HEK293 (cell line): ENCODE results near the gene DMKN.
A peak's percentile ranks its signal among the peaks of the same experiment; 100 is the strongest.

Experiments used
- CTCF ChIA-PET: fragments of 350-600 bp; formaldehyde crosslinking; extraction: SDS; loops from one replicate; lab custom pipeline; 2021; ENCODE audit warnings: antibody characterized with exemption; lab: Yijun Ruan, JAX
- POLR2A ChIA-PET: fragments of 300-600 bp; formaldehyde crosslinking; extraction: SDS; loops from one replicate; lab custom pipeline; 2020; ENCODE audit warnings: antibody characterized with exemption, inconsistent platforms; lab: Yijun Ruan, JAX
- H3K27ac ChIP-seq: fragments of 200-500 bp; sonication (Bioruptor generic); 2 replicates; pipeline ENCODE4 v1.5.1; 2014; ENCODE audit warnings: low read depth, low read length, control low read depth, inconsistent platforms; ENCODE audit errors: extremely low read depth
- H3K36me3 ChIP-seq, 2 experiments: fragments of 200-500 bp in 1 of 2; sonication (Bioruptor generic) in 1 of 2; 1 replicate in 1 of 2; 2 replicates in 1 of 2; pipeline ENCODE4 v1.5.1; 2014 to 2017; ENCODE audit warnings: inconsistent platforms in 2 of 2, low read length in 2 of 2; ENCODE audit not compliant: control insufficient read depth in 2 of 2, insufficient read depth in 1 of 2
- H3K4me1 ChIP-seq: fragments of 200-500 bp; sonication (Bioruptor generic); 2 replicates; pipeline ENCODE4 v1.5.1; 2014; ENCODE audit warnings: mild to moderate bottlenecking, low read length, inconsistent platforms; ENCODE audit not compliant: control insufficient read depth, insufficient read depth
- H3K4me3 ChIP-seq: 2 replicates; pipeline ENCODE4 v1.5.1; 2011; ENCODE audit warnings: low read depth, mild to moderate bottlenecking, control low read depth, low read length, moderate library complexity
- H3K9me3 ChIP-seq: fragments of 200-500 bp; sonication (Bioruptor generic); 2 replicates; pipeline ENCODE4 v1.5.1; 2014; ENCODE audit warnings: low read depth, low read length, inconsistent platforms; ENCODE audit not compliant: control insufficient read depth, insufficient read depth
- CTCF ChIP-seq: fragments of 450-650 bp; formaldehyde crosslinking; IDR thresholded peaks from 2 replicates; pipeline ENCODE4 v1.5.1; 2016; ENCODE audit warnings: missing biosample characterization, missing genetic modification characterization
- GLIS1 ChIP-seq: fragments of 450-650 bp; formaldehyde crosslinking; IDR thresholded peaks from 2 replicates; pipeline ENCODE4 v1.5.1; 2016; ENCODE audit warnings: missing biosample characterization, missing genetic modification characterization
- HIC1 ChIP-seq: fragments of 450-650 bp; formaldehyde crosslinking; IDR thresholded peaks from 2 replicates; pipeline ENCODE4 v1.5.1; 2016; ENCODE audit warnings: missing biosample characterization, missing genetic modification characterization
- REPIN1 ChIP-seq: fragments of 450-650 bp; formaldehyde crosslinking; IDR thresholded peaks from 2 replicates; pipeline ENCODE4 v1.5.1; 2017; ENCODE audit warnings: missing biosample characterization, missing genetic modification characterization, low read depth
- SCRT2 ChIP-seq: fragments of 450-650 bp; formaldehyde crosslinking; IDR thresholded peaks from 2 replicates; pipeline ENCODE4 v1.5.1; 2016; ENCODE audit warnings: missing biosample characterization, missing genetic modification characterization
- YY1 ChIP-seq: fragments of 450-650 bp; formaldehyde crosslinking; IDR thresholded peaks from 2 replicates; pipeline ENCODE4 v1.5.1; 2018; ENCODE audit warnings: missing biosample characterization, missing genetic modification characterization
- ZBTB11 ChIP-seq: fragments of 450-650 bp; formaldehyde crosslinking; conservative IDR thresholded peaks from 2 replicates; pipeline ENCODE4 v1.5.1; 2016; ENCODE audit warnings: low read depth, missing biosample characterization, missing genetic modification characterization
- ZBTB17 ChIP-seq: fragments of 450-650 bp; formaldehyde crosslinking; IDR thresholded peaks from 2 replicates; pipeline ENCODE4 v1.5.1; 2016; ENCODE audit warnings: missing biosample characterization, missing genetic modification characterization
- ZBTB44 ChIP-seq: fragments of 450-650 bp; IDR thresholded peaks from 2 replicates; pipeline ENCODE4 v1.5.1; 2018; ENCODE audit warnings: missing biosample characterization, mild to moderate bottlenecking, missing genetic modification characterization
- ZFHX2 ChIP-seq: fragments of 450-650 bp; formaldehyde crosslinking; conservative IDR thresholded peaks from 2 replicates; pipeline ENCODE4 v1.5.1; 2016; ENCODE audit warnings: missing biosample characterization, missing genetic modification characterization
- ZNF157 ChIP-seq: fragments of 450-650 bp; formaldehyde crosslinking; IDR thresholded peaks from 2 replicates; pipeline ENCODE4 v1.5.1; 2016; ENCODE audit warnings: missing biosample characterization, missing genetic modification characterization
- ZNF214 ChIP-seq: fragments of 450-650 bp; formaldehyde crosslinking; IDR thresholded peaks from 2 replicates; pipeline ENCODE4 v1.5.1; 2017; ENCODE audit warnings: missing biosample characterization, mild to moderate bottlenecking, missing genetic modification characterization, borderline replicate concordance
- ZNF473 ChIP-seq: fragments of 450-650 bp; formaldehyde crosslinking; IDR thresholded peaks from 2 replicates; pipeline ENCODE4 v1.5.1; 2017; ENCODE audit warnings: missing biosample characterization, missing genetic modification characterization
- ZNF521 ChIP-seq: fragments of 450-650 bp; formaldehyde crosslinking; IDR thresholded peaks from 2 replicates; pipeline ENCODE4 v1.5.1; 2017; ENCODE audit warnings: missing biosample characterization, mild to moderate bottlenecking, missing genetic modification characterization
- ZNF555 ChIP-seq: fragments of 450-650 bp; formaldehyde crosslinking; conservative IDR thresholded peaks from 2 replicates; pipeline ENCODE4 v1.5.1; 2017; ENCODE audit warnings: missing biosample characterization, mild to moderate bottlenecking, missing genetic modification characterization, inconsistent platforms
- TF ChIP-seq, protein P1 (sequence below): fragments of 450-650 bp; formaldehyde crosslinking; IDR thresholded peaks from 2 replicates; pipeline ENCODE4 v1.5.1; 2016; ENCODE audit warnings: missing biosample characterization, missing genetic modification characterization
- TF ChIP-seq, protein P2 (sequence below): fragments of 450-650 bp; formaldehyde crosslinking; optimal IDR thresholded peaks from 2 replicates; pipeline ENCODE3; 2016; ENCODE audit warnings: missing biosample characterization, mild to moderate bottlenecking, missing genetic modification characterization

The DMKN gene

DNA sequence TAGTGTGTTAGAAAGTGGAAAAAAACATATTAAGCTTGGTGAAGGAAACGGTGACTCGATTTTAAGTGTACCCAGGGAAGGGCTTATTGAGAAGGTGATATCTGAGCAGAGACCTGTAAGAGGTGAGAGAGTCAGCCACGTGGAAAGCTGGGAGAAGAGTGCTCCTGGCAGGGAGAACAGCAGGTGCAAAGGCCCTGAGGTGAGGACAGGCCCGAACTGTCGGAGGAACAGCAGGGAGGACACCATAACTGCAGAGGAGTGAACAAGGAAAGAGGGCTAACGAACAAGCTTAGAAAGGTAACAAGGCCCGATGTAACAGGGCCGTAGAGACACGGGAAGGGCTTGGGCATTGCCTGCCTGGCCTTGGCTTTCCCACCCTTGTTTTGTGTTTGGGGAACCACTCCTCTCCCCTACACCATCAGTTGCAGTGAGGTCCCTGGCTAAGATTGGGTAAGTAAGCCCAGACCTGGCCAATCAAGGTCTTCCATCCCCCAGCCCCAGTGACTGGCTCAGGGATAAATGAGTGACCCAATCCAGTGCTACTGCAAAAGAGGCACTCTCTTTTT lies 42.7 kb upstream of the DMKN start (continued):
- no peak for TF ChIP-seq ZBTB11 (tag by site-specific recombination)
- no peak for TF ChIP-seq ZNF157 (tag by site-specific recombination)

DNA sequence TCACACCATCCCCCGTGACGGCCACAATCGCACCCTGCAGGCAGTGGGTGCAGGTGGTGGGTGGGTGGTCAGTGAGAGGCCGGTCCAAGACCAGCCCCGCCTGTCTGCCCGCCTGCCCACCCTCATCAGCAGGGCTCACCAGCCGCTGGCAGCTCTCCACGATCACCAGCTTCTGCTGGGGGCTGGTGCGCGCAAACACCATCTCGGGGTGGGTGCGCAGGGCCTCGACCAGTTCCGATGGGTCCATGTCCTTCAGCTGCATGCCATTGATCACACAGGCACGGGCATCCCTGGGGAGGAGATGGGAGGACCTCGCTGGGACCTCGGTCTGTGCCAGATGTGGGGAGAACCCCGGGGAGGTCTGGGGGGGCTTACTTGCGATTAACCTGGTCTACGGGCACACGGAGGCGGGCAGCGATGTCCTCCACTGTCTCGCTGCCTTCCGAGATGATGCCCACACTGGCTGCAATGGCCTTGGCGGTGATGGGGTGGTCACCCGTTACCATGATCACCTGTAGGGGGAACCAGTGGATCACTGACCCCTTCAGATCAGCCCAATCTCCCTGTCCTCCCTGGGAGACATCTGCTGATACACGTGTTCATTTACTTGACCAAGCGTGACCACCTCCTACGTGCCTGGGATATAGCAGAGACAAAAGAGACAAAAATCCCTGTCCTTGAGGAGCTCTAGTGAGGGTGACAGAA lies 42.0 kb upstream of the DMKN start:
- peaks cover 0 to 5% of the 10 kb centered on the region in 2 experiments; a peak in 1 of 3 replicates for H3K36me3 ChIP-seq
- POLR2A ChIA-PET: interaction anchor here (0.8 to 0.9 kb wide), 2 partner anchors 9 to 57 kb away, joined by 3 to 4 read pairs; partner anchors contain the start of gene HAUS5
- TF ChIP-seq ZNF214 (tag by site-specific recombination) (no peak), YY1 (tag by site-specific recombination) (no peak), ZNF521 (tag by site-specific recombination) (no peak), SCRT2 (tag by site-specific recombination) (no peak), REPIN1 (tag by site-specific recombination) (no peak), ZNF555 (no peak), CTCF (peak; percentile 88), HIC1 (tag by site-specific recombination) (no peak; the same call in 1 of the 2 replicates), ZFHX2 (tag by site-specific recombination) (0 out of 2 replicates have a peak, but pooled peaks have one; percentile 7), GLIS1 (tag by site-specific recombination) (peak; percentile 91), ZBTB17 (tag by site-specific recombination) (peak; percentile 47; the same call in 1 of the 2 replicates), ZNF473 (no peak), ZBTB44 (tag by site-specific recombination) (no peak)
- TF ChIP-seq, protein P1, sequence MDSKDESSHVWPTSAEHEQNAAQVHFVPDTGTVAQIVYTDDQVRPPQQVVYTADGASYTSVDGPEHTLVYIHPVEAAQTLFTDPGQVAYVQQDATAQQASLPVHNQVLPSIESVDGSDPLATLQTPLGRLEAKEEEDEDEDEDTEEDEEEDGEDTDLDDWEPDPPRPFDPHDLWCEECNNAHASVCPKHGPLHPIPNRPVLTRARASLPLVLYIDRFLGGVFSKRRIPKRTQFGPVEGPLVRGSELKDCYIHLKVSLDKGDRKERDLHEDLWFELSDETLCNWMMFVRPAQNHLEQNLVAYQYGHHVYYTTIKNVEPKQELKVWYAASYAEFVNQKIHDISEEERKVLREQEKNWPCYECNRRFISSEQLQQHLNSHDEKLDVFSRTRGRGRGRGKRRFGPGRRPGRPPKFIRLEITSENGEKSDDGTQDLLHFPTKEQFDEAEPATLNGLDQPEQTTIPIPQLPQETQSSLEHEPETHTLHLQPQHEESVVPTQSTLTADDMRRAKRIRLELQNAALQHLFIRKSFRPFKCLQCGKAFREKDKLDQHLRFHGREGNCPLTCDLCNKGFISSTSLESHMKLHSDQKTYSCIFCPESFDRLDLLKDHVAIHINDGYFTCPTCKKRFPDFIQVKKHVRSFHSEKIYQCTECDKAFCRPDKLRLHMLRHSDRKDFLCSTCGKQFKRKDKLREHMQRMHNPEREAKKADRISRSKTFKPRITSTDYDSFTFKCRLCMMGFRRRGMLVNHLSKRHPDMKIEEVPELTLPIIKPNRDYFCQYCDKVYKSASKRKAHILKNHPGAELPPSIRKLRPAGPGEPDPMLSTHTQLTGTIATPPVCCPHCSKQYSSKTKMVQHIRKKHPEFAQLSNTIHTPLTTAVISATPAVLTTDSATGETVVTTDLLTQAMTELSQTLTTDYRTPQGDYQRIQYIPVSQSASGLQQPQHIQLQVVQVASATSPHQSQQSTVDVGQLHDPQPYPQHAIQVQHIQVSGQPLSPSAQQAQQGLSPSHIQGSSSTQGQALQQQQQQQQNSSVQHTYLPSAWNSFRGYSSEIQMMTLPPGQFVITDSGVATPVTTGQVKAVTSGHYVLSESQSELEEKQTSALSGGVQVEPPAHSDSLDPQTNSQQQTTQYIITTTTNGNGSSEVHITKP: peak; percentile 58; the same call in 1 of the 2 replicates
- TF ChIP-seq, protein P2, sequence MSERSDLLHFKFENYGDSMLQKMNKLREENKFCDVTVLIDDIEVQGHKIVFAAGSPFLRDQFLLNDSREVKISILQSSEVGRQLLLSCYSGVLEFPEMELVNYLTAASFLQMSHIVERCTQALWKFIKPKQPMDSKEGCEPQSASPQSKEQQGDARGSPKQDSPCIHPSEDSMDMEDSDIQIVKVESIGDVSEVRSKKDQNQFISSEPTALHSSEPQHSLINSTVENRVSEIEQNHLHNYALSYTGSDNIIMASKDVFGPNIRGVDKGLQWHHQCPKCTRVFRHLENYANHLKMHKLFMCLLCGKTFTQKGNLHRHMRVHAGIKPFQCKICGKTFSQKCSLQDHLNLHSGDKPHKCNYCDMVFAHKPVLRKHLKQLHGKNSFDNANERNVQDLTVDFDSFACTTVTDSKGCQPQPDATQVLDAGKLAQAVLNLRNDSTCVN (tag by site-specific recombination): no peak
- TF ChIP-seq, all 188 proteins: peak for 5
- H3K27ac ChIP-seq: no peak overlapping the region
- H3K9me3 ChIP-seq: no peaks in the 10 kb centered on the region; the same call in 1 of the 2 replicates
- H3K4me3 ChIP-seq: no peak overlapping the region
- CTCF ChIA-PET: interaction anchor here (0.6 to 4.7 kb wide), 41 partner anchors 7 to 644 kb away, joined by 3 to 53 read pairs (median 4); partner anchors contain the start of genes COX6B1 and HAUS5
- H3K4me1 ChIP-seq: peaks cover 10% of the 10 kb centered on the region
